Activated T-cell treated with anti-CD3 and anti-CD28 coated beads for 48 hours (primary cell): Measurements from ENCODE around the gene FGA.

ENCODE experiments used
- DNase-seq: peaks from one replicate; pipeline ENCODE4 v3.0.0-alpha.2; 2020; ENCODE audit warnings: low read depth

Gene FGA

DNA sequence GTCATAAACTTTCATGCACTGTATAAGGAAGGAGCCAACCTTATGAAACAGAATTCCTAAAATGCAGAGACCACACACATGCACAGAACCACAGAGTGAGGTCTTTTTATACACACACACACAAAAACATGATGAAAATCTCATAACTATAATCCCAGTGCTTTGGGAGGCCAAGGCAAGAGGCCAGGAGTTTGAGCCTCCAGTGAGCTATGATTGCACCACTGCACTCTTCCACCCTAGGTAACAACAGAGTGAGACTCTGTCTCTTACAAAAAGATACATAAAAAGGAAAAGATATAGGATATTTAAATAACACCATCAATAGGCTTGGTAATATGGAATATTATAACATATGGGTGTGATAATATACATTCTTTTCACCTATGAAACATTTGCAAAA, 10.6 kb downstream of the FGA start:
- no peak for DNase-seq

GRCh38 chr4:154578919-154579318, 11.6 kb downstream of the FGA start:
- DNase-seq = no peak

- no peak for DNase-seq
Observed at GRCh38 chr4:154577324-154577723, 13.2 kb downstream of the FGA start.

- no peak for DNase-seq
Observed at GRCh38 chr4:154574311-154574710, 16.2 kb downstream of the FGA start.

GRCh38 chr4:154573190-154573870, 17.2 kb downstream of the FGA start:
- DNase-seq = no peak

DNA sequence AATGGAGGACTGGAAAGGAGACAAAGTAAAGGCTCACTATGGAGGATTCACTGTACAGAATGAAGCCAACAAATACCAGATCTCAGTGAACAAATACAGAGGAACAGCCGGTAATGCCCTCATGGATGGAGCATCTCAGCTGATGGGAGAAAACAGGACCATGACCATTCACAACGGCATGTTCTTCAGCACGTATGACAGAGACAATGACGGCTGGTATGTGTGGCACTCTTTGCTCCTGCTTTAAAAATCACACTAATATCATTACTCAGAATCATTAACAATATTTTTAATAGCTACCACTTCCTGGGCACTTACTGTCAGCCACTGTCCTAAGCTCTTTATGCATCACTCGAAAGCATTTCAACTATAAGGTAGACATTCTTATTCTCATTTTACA, 21.0 kb downstream of the FGA start:
- no peak for DNase-seq

- DNase-seq = no peak
Observed at GRCh38 chr4:154569028-154569427, 21.5 kb downstream of the FGA start.

- DNase-seq = no peak
Observed at GRCh38 chr4:154566639-154567204, 23.8 kb downstream of the FGA start.

DNA sequence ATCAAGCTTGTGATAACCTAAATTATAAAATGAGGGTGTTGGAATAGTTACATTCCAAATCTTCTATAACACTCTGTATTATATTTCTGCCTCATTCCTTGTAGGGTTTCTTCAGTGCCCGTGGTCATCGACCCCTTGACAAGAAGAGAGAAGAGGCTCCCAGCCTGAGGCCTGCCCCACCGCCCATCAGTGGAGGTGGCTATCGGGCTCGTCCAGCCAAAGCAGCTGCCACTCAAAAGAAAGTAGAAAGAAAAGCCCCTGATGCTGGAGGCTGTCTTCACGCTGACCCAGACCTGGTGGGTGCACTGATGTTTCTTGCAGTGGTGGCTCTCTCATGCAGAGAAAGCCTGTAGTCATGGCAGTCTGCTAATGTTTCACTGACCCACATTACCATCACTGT, 24.8 kb downstream of the FGA start:
- DNase-seq = no peak

- DNase-seq = no peak
Observed at GRCh38 chr4:154564311-154564710, 26.2 kb downstream of the FGA start.

DNA sequence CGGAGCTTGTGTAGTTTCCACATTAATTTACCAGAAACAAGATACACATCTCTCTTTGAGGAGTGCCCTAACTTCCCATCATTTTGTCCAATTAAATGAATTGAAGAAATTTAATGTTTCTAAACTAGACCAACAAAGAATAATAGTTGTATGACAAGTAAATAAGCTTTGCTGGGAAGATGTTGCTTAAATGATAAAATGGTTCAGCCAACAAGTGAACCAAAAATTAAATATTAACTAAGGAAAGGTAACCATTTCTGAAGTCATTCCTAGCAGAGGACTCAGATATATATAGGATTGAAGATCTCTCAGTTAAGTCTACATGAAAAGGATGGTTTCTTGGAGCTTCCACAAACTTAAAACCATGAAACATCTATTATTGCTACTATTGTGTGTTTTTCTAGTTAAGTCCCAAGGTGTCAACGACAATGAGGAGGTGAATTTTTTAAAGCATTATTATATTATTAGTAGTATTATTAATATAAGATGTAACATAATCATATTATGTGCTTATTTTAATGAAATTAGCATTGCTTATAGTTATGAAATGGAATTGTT, 27.8 kb downstream of the FGA start, which contains the start of gene FGB:
Gene FGB, plus strand, starts transcription at position 315 of the 558 bp plus-strand sequence. Its CDS starts 8 bp downstream, at position 323.
- no peak for DNase-seq

DNA sequence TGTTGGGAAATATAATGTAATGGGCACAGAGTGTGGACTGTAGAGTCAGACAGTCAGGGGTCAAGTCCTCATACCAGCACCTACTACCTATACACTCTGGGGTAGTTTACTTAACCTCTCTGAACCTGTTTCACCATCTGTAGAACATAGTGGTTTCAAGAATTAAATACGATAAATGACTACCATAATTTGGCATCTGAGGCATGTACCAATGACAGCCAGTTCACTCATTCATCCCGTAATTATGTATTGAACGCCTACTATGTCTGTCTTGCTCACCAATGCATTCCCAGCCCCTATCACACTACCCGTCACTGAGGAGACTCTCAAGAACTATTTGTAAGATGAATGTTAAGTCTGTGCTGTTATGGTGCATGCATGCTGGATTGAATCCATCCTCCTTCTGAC, 29.7 kb downstream of the FGA start:
- DNase-seq = no peak

- no peak for DNase-seq
Observed at GRCh38 chr4:154560419-154560801, 30.1 kb downstream of the FGA start.

DNA sequence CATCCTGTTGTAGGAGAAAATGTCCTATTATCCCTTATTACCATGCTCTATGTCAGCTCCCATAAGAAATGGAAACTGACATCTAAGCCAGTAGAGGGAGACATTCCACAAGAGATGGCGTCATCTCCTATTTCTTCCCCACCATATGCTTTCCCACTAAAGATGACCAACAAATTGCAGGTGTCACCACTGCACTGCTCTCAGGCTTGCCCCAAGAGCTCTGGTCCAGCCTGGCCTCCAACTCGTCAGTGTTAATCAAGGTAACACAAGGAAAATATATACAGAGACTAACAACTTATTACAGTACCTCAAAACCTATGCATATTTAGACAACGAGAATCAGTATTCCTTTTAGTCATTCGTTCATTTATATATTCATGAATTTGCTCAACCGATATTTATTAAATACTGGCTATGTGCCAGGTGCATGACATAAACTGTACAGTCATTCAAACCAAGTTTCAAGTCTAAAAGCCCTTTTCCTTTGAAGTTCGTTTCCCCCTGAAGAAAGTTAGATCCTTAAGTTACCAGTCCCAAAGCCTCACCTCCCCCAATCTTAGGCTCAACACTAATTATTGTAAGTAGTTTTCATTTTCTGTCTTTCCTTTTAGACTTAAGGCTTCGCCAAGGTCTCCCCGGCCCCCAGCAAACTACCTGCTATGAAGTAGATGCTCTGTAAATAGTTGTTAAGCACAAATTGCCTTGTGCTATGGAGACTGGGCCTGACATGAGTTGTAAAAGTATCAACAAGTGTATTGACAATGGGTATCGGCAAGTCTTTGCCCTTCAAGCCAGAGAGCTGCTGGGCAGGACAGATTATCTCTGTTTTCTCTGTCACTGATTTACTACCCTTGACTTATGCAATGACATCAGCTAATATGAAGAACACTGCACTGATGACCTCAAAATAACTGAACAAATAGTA, 30.8 kb downstream of the FGA start:
- no peak for DNase-seq

DNA sequence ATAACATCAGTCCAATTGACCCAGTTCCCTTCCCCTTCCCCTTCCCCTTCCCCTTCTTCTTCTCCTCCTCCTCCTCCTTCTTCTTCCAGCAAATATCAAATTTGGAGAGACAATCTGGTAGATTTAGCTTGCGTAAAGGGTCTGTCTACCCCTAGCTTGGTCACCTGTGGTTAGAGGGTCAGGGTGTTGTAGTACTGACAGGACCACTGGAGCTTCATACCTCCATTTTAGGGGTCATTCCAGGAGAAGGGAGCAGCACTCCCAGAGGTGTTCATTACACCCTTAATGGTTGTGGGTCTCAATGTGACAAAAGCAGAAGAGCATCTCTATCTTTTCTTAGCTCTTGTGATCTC, 31.4 kb downstream of the FGA start:
- no peak for DNase-seq

DNA sequence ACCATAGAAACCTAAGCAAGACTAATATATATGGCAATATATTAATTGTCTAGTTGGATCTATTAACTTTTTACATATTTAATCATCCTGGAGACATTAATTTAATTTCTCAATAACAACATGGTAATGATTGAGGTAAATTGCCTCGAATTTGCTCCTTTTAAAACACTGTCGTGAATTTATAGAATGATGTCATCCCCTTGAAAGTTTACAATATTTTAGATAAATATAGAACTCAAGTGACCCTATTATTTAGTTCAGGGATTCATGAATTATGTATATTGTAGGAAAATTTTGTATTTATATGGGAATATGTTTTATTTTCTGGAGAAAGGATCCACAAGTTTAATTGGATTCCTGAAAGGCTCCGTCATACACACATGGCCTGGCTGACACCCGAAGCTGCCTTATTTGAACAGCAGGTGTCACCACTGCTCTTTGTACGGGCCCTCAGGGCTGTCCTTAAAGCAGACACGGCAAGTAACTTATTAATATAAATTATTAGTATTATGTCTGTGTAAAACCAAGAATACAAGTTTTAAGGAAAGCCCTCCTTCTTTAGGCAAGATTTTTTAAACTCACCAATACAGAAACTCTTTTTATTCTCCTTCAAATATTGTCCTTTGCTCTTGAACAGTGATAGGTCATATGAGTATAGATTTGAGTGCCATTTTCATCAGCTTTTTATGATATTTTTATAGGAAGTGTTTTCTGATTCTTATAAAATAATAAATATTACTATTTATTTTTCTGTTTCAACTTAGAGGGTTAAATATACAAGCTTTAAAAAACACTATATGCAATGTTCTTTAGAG, 38.5 kb downstream of the FGA start:
- DNase-seq = peak; percentile 45

- DNase-seq = peak; percentile 94
Observed at GRCh38 chr4:154549894-154550790, 40.4 kb downstream of the FGA start, which contains the start of gene PLRG1. Gene PLRG1, minus strand, starts transcription at chr4:154550400. Its CDS starts 92 bp downstream, at chr4:154550308.

- no peak for DNase-seq
Observed at GRCh38 chr4:154545689-154546088, 44.9 kb downstream of the FGA start.

- no peak for DNase-seq
Observed at GRCh38 chr4:154542271-154542879, 48.2 kb downstream of the FGA start.
